ELF-1 (cell line): ENCODE data around the gene INO80D.
"Not testable (repeated sequence)": the region's sequence is repeated elsewhere in the genome, so short reads cannot be mapped to it uniquely, and the experiment has no call there.

Source experiments
- DNase-seq: peaks from one replicate; pipeline ENCODE4 v3.0.0-alpha.2; 2016; ENCODE audit warnings: low read depth, low spot score

INO80D gene

DNA sequence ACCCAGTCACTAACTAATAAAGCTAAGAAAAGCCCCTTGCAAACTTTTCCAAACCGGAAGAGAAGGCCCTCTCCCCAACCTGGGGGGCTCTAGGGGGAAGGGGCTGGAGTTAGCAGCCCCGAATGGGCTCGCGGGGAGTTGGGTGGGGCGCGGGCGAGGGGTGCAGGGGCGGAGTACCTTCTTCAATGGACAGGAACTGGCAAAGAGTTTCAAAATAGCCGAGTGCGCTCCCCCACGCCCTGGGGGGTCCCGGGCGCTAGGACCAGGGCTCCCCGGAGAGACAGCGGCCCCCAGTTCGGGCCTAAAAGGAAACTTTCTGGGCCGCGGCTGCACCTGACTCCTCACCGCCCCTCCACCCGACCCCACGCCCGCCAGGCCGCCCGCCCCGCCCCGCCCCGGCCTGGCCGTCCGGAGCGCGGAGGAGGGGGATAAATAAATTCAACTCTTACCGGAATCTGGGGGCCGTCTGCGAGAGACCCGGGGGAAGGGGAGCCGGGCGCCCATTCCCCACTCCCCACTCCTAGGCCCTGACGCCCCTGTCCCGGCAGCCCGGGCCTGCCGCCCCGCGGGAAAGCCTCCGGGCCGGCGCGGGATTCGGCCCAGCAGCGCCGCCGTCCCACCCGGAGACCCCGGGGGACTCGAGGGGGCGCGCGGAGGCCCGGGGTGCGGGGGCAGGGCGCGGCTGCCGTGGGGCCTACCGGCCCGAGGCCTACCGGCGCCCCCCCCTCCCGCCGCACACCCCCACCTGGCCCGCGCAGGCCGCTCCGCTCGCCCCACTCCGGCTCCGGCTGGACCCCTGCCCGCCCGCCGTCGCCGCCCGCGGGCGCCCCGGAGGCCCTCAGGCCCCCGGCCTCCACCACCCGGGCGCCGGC lies 868 bp downstream of the INO80D start:
- peak; percentile 12 for DNase-seq

DNA sequence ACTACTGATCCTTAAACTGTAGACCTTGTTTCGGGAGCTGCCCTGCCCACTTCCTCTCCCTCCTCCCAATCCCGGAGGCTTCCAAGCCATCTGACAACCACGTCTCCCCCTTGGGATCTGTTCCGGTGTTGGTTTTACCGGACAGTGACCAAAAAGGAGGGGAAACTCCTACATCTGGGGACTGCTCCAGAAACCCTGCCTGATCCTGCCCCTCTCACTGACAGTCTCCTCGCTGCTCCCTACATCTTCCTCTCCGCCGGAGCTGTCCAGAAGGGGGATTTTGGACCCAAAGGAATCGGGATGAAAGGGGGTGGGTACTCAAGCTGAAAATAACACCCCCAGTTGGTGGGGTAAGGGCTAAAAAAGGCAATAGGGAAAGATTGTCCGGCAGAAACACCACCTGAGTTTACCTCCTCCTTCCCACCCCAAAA lies 1.5 kb downstream of the INO80D start:
- DNase-seq = peak; percentile 82

DNA sequence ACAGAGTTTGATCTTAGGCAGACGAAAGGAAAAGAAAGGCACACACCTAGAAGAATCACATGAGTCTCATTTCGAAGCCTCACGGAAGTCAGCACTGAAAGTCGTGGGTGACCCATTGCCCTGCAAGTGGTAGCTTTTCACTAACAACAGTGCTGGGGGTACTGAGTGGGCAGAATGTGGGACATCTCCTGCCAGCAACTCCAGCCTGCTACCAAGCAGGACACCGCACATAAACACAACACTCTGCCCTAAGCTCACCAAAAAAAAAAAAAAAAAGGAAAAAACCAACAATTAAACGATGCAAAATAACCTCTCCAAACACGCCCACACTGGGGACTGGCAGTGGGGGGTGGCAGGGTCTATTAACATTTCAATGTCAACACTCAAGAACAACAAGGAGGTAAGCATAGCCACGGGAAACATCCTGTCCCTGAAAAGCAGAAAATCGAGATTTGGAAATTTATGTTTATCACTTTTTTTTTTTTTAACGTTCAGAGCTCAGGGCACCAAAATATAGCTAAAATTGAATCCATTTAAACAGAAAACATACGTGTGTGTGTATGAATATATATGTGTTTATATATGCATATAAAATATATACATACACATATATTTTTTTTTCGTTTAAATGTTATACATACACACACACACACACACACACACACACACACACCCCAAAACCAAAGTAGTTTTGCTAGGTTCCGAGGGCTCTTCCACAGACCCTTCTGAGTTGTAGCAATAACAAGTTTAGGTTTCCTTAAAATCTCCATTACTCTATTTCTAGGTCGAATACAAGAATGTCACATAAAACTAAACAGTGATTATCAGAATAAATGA lies 2.2 kb downstream of the INO80D start:
- DNase-seq = peak; percentile 69

DNA sequence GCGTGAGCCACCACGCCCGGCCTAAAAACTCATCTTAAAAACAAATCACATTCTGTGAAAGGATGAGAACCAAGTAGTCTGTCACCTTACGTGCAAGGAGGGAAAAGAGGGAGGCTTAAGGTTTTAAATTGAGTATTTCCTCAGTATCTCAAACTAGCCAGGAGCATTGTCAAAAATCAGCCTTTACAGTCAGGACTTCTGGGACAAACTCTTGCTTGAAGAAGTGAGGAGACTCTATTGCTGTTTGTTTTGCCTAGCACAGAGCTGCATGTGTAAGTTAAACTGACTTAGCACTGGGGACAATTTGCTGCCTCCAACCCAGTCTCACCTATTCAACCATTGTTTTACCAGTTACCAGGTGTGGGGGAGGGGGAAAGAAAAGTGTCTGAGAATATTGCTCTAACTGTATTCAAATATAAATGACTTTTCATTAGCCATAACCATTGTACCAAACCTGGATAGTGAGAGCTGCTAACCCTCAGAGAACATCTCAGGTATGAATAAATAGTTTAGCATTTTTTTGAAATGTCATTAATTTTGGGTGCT lies 3.6 kb downstream of the INO80D start:
- DNase-seq = peak; percentile 15

DNA sequence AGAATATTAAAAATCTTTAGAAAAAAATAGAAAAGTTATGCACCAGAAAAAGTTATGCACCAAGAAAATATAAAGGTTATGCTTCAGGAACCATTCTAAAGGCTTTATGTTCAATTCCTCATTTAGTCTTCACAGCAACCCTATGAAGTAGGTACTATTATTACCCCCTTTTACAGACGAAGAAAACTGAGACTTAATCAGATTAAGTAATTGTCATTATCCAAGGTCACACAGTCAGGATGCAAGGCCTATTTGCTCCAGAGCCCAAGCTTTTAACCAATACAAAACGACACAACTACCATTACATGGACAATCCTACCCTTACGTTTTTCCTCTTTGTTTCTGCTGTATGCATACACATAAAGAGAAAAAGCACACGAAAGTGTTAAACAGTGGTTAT lies 5.0 kb downstream of the INO80D start:
- no peak for DNase-seq

DNA sequence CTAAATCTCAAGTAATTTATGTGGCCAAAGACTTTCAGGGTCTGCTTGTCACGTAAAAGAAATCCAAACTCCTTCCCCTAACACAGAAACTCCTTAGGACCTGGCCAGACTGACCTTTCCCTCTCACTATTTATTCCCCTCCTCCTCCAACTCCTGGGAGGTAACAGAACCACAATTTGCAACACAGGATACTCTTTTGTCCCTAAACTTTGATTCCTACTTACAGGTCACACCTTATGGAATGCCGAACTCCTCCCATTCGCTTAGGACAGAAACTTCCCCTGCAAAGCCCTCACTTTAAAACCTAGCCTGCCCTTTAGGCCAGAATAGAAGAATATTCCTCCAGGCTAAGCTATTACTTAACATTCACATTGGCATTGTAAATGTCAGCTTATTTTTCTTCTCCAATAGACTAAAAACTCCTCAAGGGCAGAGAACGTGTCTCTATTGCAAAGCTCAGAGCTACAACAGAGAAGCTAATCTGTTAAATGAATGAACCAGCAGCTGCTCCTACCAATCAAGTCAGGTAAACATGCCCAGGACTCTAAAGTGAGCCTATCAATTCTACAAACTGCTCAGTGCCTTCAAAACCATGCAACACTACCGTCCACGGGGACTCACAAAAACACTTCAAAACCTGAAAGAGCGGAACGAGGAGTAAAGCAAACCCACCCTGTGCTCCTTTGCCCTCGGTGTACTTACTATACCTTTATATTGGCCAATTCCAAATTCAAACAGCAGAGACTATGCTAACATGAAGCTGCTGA lies 6.1 kb downstream of the INO80D start:
- peak; percentile 80 for DNase-seq

DNA sequence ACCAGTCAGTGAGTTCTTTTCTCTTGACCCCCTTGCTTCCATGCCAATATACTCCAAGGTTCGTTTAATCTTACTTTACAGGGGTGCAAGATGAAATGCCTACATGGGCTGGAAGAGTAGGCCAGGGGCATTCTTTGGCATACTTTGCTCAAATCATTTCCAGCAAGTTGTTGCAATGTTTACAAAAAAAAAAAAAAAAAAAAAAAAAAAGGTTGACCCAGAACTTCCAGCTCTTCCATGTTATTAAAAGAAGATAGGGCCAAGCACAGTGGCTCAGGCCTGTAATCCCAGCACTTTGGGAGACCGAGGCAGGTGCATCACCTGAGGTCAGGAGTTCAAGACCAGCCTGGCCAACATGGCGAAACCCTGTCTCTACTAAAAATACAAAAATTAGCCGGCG lies 8.1 kb downstream of the INO80D start:
- not testable (repeated sequence) for DNase-seq

- no peak for DNase-seq
Observed at GRCh38 chr2:206075113-206075512, 10.9 kb downstream of the INO80D start.

DNA sequence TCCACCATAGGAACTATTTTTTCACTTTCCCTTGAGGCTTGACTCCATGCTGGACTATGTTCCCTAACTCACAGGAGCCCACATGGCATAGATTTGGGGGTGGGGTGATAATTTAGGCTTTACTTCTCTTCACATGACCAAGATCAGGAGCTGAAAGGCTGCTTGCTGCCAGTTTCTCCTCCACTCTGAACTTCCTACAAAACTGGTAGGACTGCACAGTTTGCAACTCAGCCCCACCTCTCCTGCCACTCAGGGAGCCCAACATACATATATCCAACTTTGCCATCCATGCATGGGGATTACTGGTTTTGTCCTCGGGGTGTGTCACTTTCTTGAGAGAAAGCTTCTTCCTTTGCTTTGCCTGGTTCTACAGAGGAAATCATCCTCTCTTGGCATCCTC lies 14.2 kb downstream of the INO80D start:
- DNase-seq = no peak

GRCh38 chr2:206069417-206069816 lies 16.6 kb downstream of the INO80D start:
- DNase-seq = no peak

DNA sequence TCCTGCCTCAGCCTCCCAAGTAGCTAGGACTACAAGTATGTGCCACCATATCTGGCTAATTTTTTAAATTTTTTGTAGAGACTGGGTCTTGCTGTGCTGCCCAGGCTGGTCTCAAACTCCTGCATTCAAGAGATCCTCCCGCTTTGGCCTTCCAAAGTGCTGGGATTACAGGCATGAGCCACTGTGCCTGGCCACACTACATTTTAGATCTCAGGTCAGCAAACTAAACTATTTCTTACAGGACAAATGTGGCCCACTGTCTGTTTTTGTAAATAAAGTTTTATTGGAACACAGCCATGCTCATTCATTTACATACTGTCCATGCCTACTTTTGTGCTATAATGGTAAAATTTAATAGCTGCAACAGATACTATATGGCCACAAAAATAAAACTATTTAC lies 17.8 kb downstream of the INO80D start:
- no peak for DNase-seq

GRCh38 chr2:206064077-206064476 lies 21.9 kb downstream of the INO80D start:
- no peak for DNase-seq

DNA sequence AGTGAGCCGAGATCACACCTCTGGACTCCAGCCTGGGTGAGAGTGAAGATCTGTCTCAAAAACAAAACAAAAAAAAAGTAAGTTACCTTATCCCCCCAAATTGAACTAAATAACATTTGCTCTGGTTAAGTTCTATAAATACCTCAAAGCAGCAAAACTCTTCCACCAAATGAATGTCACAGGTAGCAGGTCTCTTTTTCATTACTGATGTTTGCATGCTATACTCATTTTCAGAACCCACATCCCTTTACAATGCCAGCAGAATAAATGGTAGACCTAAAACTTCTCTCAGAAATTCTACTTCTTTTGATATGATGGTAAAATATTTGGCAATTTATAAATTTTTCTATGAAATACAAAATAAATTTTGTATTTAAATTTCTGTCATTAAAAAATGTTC lies 22.3 kb downstream of the INO80D start:
- DNase-seq = no peak

DNA sequence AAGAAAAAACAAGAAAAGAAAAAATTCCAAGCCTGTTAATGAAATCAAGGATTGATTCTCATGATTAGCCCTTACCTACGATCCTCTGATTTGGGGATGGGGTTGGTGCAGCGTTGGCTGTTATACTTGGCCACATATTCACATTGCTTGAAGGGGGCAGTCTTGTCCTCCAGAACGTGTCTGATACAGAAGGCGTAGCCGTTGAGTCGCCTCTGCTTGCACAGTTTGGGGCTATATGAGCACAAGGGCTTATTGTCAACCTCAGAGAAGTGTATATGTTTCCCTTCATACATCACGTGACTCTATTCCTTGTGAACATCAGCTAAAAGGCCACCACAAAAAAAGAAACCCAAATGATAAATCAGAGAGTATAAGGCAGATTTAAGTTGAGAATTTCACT lies 23.2 kb downstream of the INO80D start:
- DNase-seq = no peak

DNA sequence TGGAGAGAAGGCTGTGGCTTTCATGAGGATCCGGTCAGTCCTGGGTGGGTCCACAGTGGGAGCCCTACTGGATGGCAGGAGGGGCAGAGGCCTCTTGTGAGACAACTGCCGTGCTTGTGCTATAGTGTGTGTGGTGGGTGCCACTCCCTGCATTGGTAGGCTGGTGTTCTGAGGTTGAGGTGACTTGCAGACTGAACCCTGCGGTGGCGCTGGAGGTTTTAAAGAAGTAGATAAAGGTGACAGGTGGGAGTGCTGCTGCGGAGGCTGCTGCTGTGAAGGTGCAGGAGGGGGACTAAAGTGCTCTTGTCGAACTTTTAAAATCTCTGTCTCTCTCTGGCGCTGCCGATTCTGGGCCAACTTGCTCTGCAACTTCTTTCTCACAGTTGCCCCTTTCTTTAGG lies 29.7 kb downstream of the INO80D start:
- DNase-seq = no peak

- DNase-seq = no peak
Observed at GRCh38 chr2:206054952-206055351, 31.0 kb downstream of the INO80D start.

DNA sequence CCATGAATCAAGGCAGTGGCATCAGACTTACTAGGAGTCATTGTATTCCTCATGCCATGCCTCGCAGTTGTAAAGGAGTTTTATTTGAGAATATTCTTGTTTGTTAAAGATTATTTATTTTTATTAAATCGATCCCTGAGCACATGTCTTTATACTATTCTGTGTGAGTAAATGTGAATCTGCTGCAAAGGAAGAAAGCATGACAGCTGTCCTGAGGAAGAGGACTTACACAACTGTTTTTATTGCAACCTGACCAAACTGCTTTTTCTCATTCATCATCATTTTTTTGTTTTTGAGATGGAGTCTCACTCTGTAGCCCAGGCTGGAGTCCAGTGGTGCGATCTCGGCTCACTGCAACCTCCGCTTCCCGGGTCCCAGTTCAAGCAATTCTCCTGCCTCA lies 34.1 kb downstream of the INO80D start:
- no peak for DNase-seq

- DNase-seq = no peak
Observed at GRCh38 chr2:206049392-206049791, 36.6 kb downstream of the INO80D start.

- DNase-seq = no peak
Observed at GRCh38 chr2:206045251-206045650, 40.7 kb downstream of the INO80D start.

DNA sequence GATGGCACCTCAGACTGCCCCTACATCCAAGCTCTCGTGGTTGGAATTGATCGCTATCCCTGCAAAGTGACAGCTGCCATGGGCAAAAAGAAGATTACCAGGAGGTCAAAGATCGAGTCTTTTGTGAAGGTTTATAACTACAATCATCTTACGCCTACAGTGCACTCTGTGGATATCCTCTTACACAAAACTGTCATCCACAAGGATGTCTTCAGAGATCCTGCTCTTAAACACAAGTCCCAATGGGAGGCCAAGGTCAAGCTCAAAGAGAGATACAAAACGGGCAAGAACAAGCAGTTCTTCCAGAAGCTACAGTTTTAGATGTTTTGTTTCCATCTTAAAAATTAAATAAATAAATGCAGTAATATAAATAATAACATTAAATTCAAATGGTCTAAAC lies 45.4 kb downstream of the INO80D start:
- no peak for DNase-seq

GRCh38 chr2:206035393-206035792 lies 50.6 kb downstream of the INO80D start:
- DNase-seq = not testable (repeated sequence)

- DNase-seq = not testable (repeated sequence)
Observed at GRCh38 chr2:206033452-206033851, 52.5 kb downstream of the INO80D start.
